ENCODE measurements around the gene RBPJL.

DNA sequence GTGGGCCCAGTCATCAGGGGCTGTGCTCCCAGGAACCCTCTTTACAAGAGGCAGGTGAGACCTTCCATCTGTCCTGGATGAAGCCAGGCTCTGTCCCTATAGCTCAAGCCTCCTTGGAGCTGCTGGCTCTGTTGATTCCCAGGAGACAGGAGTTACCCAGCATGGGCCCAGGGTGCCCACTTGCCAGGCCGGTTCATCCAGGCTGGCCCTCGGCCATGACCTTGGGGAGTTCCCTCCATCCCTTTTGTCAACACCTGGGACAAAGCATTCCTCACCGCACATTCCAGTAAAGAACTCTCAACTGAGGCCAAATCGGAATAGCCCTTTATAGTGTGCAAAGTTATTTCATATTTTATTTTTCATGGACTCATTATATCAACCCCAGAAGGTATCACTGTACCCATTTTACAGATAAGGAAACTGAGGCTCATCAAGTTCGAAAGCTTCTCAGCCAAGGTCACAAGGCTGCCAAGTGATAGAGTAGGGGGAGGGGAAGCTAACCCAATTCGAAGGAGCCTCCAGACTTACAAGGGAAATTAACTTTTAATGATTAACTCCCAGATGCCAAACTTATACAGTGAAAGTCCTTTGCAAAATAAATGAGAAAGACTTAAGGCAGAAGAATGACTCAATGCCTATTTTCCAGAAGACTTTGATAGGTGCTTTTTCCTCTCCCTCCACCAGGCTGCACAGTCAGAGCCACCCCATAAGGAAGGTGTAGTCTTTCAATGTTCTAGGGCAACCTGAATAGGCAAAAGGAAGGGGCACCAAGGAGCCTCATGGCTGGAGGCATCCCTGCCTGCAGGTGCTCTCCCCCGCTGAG lies 23.1 kb downstream of the RBPJL start:
- TF ChIP-seq, protein P1, sequence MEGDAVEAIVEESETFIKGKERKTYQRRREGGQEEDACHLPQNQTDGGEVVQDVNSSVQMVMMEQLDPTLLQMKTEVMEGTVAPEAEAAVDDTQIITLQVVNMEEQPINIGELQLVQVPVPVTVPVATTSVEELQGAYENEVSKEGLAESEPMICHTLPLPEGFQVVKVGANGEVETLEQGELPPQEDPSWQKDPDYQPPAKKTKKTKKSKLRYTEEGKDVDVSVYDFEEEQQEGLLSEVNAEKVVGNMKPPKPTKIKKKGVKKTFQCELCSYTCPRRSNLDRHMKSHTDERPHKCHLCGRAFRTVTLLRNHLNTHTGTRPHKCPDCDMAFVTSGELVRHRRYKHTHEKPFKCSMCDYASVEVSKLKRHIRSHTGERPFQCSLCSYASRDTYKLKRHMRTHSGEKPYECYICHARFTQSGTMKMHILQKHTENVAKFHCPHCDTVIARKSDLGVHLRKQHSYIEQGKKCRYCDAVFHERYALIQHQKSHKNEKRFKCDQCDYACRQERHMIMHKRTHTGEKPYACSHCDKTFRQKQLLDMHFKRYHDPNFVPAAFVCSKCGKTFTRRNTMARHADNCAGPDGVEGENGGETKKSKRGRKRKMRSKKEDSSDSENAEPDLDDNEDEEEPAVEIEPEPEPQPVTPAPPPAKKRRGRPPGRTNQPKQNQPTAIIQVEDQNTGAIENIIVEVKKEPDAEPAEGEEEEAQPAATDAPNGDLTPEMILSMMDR (IDR thresholded peaks at IDR 0.05; ENCODE audit: low read length): no peak
- no peak for TF ChIP-seq EZH2 (optimal IDR thresholded peaks at IDR 0.05; ENCODE audit: low read depth, low read length)
- no peak for TF ChIP-seq EZH2phosphoT487 (IDR thresholded peaks at IDR 0.05; ENCODE audit: low read length)

Data from MM.1S (cell line).